ENCODE measurements around the gene DBNDD1.

GRCh38 chr16:89996178-89996489, 23.1 kb downstream of the DBNDD1 start:
- TF ChIP-seq, protein P1, sequence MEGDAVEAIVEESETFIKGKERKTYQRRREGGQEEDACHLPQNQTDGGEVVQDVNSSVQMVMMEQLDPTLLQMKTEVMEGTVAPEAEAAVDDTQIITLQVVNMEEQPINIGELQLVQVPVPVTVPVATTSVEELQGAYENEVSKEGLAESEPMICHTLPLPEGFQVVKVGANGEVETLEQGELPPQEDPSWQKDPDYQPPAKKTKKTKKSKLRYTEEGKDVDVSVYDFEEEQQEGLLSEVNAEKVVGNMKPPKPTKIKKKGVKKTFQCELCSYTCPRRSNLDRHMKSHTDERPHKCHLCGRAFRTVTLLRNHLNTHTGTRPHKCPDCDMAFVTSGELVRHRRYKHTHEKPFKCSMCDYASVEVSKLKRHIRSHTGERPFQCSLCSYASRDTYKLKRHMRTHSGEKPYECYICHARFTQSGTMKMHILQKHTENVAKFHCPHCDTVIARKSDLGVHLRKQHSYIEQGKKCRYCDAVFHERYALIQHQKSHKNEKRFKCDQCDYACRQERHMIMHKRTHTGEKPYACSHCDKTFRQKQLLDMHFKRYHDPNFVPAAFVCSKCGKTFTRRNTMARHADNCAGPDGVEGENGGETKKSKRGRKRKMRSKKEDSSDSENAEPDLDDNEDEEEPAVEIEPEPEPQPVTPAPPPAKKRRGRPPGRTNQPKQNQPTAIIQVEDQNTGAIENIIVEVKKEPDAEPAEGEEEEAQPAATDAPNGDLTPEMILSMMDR (IDR thresholded peaks at IDR 0.05; ENCODE audit: insufficient read depth, low read depth, low read length): no peak
- no peak for TF ChIP-seq EZH2 (IDR thresholded peaks at IDR 0.05; ENCODE audit: insufficient read depth, low read length)
